HAP-1 (cell line): Measurements from ENCODE around the gene HIPK2.
A peak's percentile ranks its signal among the peaks of the same experiment; 100 is the strongest.
"Not testable (repeated sequence)": the region's sequence is repeated elsewhere in the genome, so short reads cannot be mapped to it uniquely, and the experiment has no call there.

Experiments
- DNase-seq, 2 experiments: peaks; one replicate each; pipeline ENCODE4 v3.0.0-alpha.2; 2016 to 2020; ENCODE audit warnings: low spot score in 2 of 2
- H3K27me3 ChIP-seq: fragments of 250-450 bp; sonication (Bioruptor Pico); 2 replicates; pipeline ENCODE4 v1.5.1; 2020; ENCODE audit warnings: low read depth, mild to moderate bottlenecking, moderate library complexity
- H3K36me3 ChIP-seq: fragments of 250-450 bp; sonication (Bioruptor Pico); replicated peaks from 2 replicates; pipeline ENCODE4 v1.5.1; 2020; ENCODE audit warnings: mild to moderate bottlenecking
- H3K4me1 ChIP-seq: fragments of 250-450 bp; sonication (Bioruptor Pico); 2 replicates; pipeline ENCODE4 v1.5.1; 2020; ENCODE audit warnings: mild to moderate bottlenecking
- H3K4me3 ChIP-seq: fragments of 250-450 bp; sonication (Bioruptor Pico); 2 replicates; pipeline ENCODE4 v1.5.1; 2020; ENCODE audit warnings: mild to moderate bottlenecking, moderate library complexity
- H3K9me3 ChIP-seq: fragments of 250-450 bp; sonication (Bioruptor Pico); 2 replicates; pipeline ENCODE4 v1.5.1; 2020; ENCODE audit warnings: mild to moderate bottlenecking, moderate library complexity
- in situ Hi-C: fragments of 300-500 bp; cut with MboI; formaldehyde crosslinking; loops from 3 replicates; pipeline ENCODE4 v1.14.3; 2020; ENCODE audit warnings: low sequenced_read_pairs, inconsistent platforms, mixed read lengths

Gene HIPK2

GRCh38 chr7:139562961-139563565 is 214.7 kb downstream of the HIPK2 start:
- no peaks in the 10 kb centered on the region for H3K27me3 ChIP-seq
- in situ Hi-C loops: no loop called here
- no peaks in the 10 kb centered on the region for H3K36me3 ChIP-seq
- no peak overlapping the region for H3K4me3 ChIP-seq
- H3K4me1 ChIP-seq: peaks cover 12% of the 10 kb centered on the region
- no peaks in the 10 kb centered on the region for H3K9me3 ChIP-seq
- no peak for DNase-seq

DNA sequence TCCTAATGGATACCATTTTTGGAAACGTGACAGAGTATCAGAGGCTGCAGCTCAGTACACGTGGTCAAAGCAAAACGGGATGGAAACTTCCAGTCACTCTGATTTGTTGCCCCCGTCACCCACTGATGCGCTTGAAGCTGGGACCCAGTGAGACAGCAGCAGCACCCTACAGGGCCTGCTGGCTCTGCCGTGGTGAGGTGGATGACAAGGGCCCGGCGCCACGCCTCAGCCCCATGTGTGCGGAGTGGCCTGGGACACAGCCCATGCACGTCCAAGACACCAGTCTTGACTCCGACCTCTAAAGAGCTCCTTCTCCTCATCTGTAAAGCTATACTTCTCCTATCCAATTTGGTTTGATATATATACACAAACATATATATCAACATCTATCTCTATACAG is 215.3 kb downstream of the HIPK2 start:
- no peaks in the 10 kb centered on the region for H3K27me3 ChIP-seq
- H3K4me1 ChIP-seq: peaks cover 12% of the 10 kb centered on the region
- in situ Hi-C loops: no loop called here
- DNase-seq: no peak
- H3K4me3 ChIP-seq: no peak overlapping the region
- H3K9me3 ChIP-seq: no peaks in the 10 kb centered on the region
- no peaks in the 10 kb centered on the region for H3K36me3 ChIP-seq

DNA sequence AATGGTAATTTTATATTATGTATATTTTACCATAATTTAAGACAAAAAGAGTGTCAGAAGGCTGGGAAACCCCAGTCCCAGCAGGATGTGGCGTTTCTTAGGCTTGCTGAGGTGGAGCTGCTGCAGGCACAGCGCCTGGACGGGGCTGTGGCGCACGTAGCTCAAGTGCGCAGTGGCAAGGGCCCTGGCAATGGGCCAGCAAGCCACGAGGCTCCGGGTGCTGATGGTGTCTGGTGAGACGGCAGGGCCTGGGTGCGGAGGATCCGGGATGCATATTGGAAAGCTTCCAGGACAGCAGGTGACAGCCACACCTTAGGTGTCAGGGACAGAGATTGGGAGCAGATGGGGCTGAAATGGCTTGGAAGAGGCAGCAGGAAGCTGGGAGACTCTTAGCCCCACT is 217.1 kb downstream of the HIPK2 start:
- Histone ChIP-seq H3K27me3 (no peaks in the 10 kb centered on the region), H3K36me3 (no peaks in the 10 kb centered on the region), H3K9me3 (no peaks in the 10 kb centered on the region), H3K4me1 (peaks cover 9% of the 10 kb centered on the region), H3K4me3 (no peak overlapping the region)
- in situ Hi-C loops: no loop called here
- no peak for DNase-seq

DNA sequence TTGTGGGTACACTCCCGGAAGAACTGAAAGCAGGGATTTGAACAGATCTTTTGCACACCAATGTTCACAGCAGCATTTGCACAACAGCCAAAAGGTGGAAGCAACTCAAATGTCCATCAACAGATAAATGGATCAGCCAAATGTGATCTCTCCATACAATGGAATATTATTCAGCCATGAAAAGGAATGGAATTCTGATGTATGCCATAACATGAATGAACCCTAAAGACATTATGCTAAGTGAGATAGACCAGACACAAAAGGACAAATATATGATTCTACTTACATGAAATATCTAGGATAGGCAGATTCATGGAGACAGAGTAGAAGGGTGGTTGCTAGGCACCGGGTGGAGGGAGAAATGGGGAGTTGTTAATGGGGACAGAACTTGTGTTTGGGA is 217.6 kb downstream of the HIPK2 start:
- H3K4me1 ChIP-seq: peaks cover 6% of the 10 kb centered on the region
- no peaks in the 10 kb centered on the region for H3K9me3 ChIP-seq
- in situ Hi-C loops: no loop called here
- no peaks in the 10 kb centered on the region for H3K36me3 ChIP-seq
- no peak overlapping the region for H3K4me3 ChIP-seq
- H3K27me3 ChIP-seq: no peaks in the 10 kb centered on the region
- no peak for DNase-seq

DNA sequence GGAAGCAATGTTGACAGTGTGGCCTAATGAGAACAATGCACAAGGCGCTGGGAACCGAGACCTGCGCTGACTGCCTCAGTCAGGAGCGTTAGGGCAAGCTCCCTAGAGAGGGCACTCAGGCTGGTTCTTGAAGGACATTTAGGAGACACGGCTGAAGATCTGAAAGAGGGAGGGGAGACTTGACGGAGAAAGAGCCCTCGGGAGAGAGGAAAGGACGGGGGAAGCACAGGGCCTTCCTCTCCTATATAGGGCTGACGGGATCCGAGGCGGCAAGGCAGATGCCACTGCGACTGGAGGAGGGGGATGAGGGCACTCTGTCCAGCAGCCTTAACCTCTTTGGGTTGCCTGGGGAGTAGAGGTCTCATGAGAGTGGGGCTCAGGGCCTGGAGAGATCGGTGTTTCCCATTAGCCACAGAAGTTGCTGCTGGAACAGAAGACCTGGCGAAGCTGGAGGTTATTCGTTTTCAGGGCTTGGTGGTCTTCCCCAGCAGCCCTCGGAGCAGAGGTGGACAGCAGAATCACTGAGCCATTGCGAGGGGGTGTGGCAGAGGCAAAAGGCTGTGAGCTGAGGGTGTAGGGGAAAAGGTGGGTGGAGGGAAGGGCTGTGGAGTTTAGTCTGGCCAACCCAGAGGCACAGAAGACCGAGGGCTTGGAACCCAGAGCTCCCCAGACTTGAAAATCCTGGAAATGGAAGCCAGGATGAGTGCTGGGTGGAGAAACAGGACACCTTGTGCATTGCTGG is 218.3 kb downstream of the HIPK2 start:
- H3K27me3 ChIP-seq: no peaks in the 10 kb centered on the region
- peaks cover 1% of the 10 kb centered on the region for H3K4me1 ChIP-seq
- no peak overlapping the region for H3K4me3 ChIP-seq
- H3K36me3 ChIP-seq: no peaks in the 10 kb centered on the region
- no peak for DNase-seq
- 0 out of 2 replicates have a peak, but pooled peaks cover 4% of the 10 kb centered on the region for H3K9me3 ChIP-seq
- in situ Hi-C loops: no loop called here

GRCh38 chr7:139557857-139558581 is 219.8 kb downstream of the HIPK2 start:
- no peaks in the 10 kb centered on the region for H3K27me3 ChIP-seq
- H3K4me1 ChIP-seq: peaks cover 14% of the 10 kb centered on the region
- H3K36me3 ChIP-seq: no peaks in the 10 kb centered on the region
- DNase-seq: no peak
- 0 out of 2 replicates have a peak, but pooled peaks cover 4% of the 10 kb centered on the region for H3K9me3 ChIP-seq
- no peak overlapping the region for H3K4me3 ChIP-seq
- in situ Hi-C loops: no loop called here

GRCh38 chr7:139553991-139554700 is 223.7 kb downstream of the HIPK2 start:
- H3K27me3 ChIP-seq, in situ Hi-C loops, H3K4me3 ChIP-seq, H3K36me3 ChIP-seq, H3K9me3 ChIP-seq: not testable (repeated sequence)
- peak; percentile 46 to 82 for DNase-seq
- peaks cover 20% of the 10 kb centered on the region for H3K4me1 ChIP-seq

GRCh38 chr7:139548302-139549028 is 229.3 kb downstream of the HIPK2 start:
- Histone ChIP-seq H3K4me3 (no peak overlapping the region), H3K9me3 (no peaks in the 10 kb centered on the region), H3K4me1 (peaks cover 11% of the 10 kb centered on the region), H3K36me3 (no peaks in the 10 kb centered on the region), H3K27me3 (no peaks in the 10 kb centered on the region)
- in situ Hi-C loops: no loop called here
- DNase-seq: no peak

DNA sequence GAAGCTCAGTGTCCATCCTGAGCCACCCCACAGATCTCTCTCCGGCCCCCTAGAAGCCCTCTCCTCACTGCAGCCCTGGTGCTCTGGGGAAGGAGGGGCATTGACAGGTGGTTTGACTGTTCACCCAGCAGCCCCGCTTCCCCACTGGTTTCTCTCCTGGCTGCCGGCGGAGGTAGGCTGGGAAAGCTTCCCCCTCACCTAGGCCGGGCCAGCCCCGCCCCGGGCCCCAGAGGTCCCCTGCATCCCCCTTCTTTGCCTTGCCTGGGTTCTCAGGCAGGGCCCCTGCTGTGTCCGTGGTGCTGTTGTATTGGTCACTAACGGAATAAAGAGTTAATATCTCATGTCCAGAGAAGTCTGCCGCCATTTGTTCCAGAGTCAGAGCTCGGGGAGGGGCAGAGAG is 233.2 kb downstream of the HIPK2 start:
- Histone ChIP-seq H3K27me3 (no peaks in the 10 kb centered on the region), H3K4me1 (no peaks in the 10 kb centered on the region), H3K4me3 (no peak overlapping the region), H3K9me3 (no peaks in the 10 kb centered on the region), H3K36me3 (no peaks in the 10 kb centered on the region)
- in situ Hi-C loops: no loop called here
- DNase-seq: no peak

DNA sequence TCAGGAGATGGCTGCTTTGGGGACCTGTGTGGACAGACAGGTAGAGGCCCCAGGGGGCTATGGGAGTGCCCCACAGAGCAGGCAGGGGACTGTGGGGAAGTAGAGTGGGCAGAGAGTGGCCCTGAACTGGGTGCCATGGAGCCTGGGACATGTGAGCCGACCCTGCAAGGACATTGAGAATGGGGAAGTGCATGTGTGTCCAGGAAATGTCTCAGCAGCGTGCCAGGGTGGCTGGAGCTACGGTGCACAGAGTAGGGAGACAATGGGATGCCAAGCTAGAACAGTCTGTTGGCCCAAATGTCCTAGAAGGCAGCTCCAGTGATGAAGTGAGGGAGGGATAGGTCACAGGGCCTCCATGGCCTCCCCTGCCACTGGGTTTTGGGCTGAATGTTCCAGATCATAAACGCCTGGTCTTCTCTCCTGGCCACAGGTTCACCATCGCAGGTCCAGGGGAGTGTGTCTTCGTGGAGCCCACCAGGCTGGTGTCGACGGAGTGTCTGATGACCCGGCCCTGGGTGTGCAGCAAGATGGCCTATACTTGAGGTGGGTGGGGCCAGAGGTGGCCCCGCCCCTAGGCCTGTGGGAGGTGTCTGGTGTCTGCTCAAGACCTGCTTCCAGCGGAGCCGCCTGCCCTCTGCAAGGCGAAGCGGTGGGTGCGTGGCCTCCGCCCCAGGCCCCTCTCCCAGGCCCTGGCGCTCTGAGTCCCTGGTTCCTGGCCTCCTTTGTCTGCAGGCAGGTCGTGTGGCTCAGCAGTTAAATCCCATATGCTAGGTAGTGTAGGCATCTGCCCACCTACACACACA is 233.8 kb downstream of the HIPK2 start:
- in situ Hi-C loops: no loop called here
- no peak overlapping the region for H3K4me3 ChIP-seq
- peak in 1 of 2 experiments; percentile 49 for DNase-seq
- no peaks in the 10 kb centered on the region for H3K27me3 ChIP-seq
- no peaks in the 10 kb centered on the region for H3K9me3 ChIP-seq
- no peaks in the 10 kb centered on the region for H3K36me3 ChIP-seq
- no peaks in the 10 kb centered on the region for H3K4me1 ChIP-seq

GRCh38 chr7:139542308-139543151 is 235.3 kb downstream of the HIPK2 start:
- Histone ChIP-seq H3K4me1 (peaks cover 2% of the 10 kb centered on the region; the same call in 1 of the 2 replicates), H3K4me3 (no peak overlapping the region)

More at GRCh38 chr7:139542308-139543151, 235.3 kb downstream of the HIPK2 start:
- Histone ChIP-seq H3K27me3 (no peaks in the 10 kb centered on the region), H3K9me3 (no peaks in the 10 kb centered on the region), H3K36me3 (no peaks in the 10 kb centered on the region)
- DNase-seq: no peak
- in situ Hi-C loops: no loop called here
